GM18867 (cell line): ENCODE data around the gene SH3PXD2A.
"Not testable (repeated sequence)": the region's sequence is repeated elsewhere in the genome, so short reads cannot be mapped to it uniquely, and the experiment has no call there.

Source experiments
- ATAC-seq: cut with Tn5 transposase; IDR thresholded peaks from one replicate; pipeline ENCODE4 v1.9.1; 2021; ENCODE audit warnings: mild to moderate bottlenecking, moderate library complexity; ENCODE audit not compliant: unreplicated experiment

SH3PXD2A gene

GRCh38 chr10:103772846-103773245 lies 82.5 kb downstream of the SH3PXD2A start:
- not testable (repeated sequence) for ATAC-seq

- peak; percentile 71 for ATAC-seq
These were observed 83.1 kb downstream of the SH3PXD2A start for GRCh38 chr10:103772096-103772845.

GRCh38 chr10:103770139-103770538 lies 85.2 kb downstream of the SH3PXD2A start:
- no peak for ATAC-seq

GRCh38 chr10:103769176-103769575 lies 86.2 kb downstream of the SH3PXD2A start:
- no peak for ATAC-seq

GRCh38 chr10:103768345-103768744 lies 87.0 kb downstream of the SH3PXD2A start:
- ATAC-seq, result no peak

GRCh38 chr10:103767756-103768155 lies 87.6 kb downstream of the SH3PXD2A start:
- ATAC-seq, result no peak

DNA sequence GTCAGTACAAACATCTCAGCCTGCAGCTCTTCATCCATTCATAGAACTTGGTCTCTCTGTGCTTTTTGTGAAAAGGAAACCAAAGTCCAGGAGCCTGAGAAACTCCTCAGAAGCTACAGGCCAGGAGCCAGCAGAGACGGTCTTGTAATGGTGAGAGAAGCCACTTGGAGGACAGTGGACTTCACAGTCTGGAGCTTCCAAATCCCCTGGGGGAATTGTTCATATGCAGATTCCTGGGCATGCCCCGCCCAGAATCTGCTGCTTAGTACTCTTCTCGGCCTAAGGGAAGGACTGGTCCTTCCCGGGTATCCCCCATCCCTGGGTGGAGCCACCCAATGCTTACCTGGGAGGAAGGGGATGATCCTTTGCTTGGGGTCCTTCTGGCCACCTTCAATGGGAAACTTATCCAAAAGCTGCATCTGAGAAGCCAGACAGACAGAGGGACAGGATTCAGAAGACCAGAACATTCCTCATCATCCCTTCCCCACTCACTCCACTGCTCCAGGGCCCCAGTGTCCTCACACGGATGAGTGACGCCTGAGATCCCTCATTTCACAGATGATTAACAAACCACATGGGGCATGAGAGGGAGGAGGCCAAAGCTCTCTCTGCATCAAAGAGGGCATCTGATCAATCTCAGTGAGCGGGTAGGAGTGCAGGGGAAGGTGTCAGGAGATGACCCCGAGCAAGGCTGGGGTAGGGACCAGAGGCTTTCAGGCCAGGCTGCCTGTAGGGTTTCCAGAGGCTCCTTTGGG lies 88.4 kb downstream of the SH3PXD2A start:
- no peak for ATAC-seq

DNA sequence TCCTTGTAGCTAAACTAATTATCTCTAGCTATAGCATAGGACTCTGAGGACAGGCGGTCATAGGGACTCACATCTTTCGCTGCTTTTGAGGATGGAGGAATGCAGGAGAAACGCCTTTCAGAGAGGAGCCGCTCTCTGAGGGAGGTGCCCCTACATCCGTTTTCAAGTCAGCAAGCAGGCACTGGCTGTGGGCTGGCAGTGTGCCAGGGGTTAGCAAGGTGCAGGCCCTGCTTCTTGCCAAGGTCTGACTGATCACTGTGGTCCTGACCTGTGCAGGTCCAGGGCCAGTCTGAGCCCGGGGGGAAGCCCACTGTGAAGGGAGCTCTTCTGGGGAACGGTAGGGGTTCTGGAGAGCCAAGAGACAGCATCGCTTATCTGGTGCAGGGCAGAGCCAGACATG lies 89.4 kb downstream of the SH3PXD2A start:
- no peak for ATAC-seq

GRCh38 chr10:103765168-103765567 lies 90.2 kb downstream of the SH3PXD2A start:
- ATAC-seq, result no peak

DNA sequence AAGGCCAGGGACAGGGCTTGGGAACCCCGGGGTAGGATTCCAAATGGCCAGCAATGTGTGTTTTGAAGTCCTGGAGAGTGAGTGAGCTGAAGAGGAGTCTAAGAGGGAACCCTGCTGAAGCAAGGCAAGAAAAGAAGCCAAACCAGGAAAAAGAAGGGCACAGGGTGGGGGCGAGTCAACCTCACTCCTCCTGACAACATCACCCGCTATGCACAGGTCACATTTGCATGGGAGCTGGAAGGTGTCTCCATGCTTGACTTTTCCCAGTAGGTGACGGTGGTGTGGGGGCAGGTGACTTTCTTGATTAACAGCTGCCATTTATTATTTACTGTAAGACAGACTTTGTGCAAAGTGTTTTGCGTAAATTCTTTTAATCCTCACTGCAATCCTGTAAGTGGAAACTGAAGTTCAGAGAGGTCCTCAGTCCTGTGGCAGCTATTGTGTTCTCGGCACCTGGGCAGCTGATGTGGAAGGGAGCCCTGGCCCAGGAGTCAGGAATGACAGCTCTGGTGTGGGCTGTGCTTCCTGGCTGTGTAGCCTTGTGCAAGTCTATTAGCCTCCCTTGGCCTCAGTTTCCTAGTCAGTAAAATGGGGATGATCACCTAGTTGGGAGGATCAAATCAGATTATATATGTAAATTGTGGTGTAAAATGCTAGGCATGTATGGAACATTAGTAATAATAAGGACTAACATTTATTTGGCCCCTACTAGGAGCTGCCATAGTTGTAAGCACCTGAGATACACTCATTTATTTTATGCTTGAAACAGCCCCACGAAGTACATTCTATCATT lies 90.9 kb downstream of the SH3PXD2A start:
- no peak for ATAC-seq

- no peak for ATAC-seq
These were observed 91.8 kb downstream of the SH3PXD2A start for GRCh38 chr10:103763374-103764202.

DNA sequence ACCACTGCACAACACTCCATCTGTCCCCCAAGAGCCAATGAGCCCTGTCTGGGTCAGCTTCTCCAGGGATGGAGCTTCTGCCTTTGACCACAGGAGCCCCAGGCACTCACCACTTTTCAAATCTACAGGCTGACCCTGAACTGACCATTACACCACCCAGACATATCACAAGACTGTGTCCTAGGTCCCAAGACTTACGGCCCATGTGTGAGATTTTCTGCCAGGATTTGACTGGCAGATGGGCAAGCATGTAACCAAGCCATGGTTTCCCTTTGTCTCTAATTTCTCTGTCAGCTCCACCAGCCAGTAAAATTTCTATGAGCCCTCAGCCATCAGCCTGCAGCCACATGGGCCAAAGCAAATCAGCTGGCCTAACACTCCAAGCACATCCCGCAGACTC lies 92.5 kb downstream of the SH3PXD2A start:
- no peak for ATAC-seq

GRCh38 chr10:103762162-103762561 lies 93.2 kb downstream of the SH3PXD2A start:
- ATAC-seq, result no peak

DNA sequence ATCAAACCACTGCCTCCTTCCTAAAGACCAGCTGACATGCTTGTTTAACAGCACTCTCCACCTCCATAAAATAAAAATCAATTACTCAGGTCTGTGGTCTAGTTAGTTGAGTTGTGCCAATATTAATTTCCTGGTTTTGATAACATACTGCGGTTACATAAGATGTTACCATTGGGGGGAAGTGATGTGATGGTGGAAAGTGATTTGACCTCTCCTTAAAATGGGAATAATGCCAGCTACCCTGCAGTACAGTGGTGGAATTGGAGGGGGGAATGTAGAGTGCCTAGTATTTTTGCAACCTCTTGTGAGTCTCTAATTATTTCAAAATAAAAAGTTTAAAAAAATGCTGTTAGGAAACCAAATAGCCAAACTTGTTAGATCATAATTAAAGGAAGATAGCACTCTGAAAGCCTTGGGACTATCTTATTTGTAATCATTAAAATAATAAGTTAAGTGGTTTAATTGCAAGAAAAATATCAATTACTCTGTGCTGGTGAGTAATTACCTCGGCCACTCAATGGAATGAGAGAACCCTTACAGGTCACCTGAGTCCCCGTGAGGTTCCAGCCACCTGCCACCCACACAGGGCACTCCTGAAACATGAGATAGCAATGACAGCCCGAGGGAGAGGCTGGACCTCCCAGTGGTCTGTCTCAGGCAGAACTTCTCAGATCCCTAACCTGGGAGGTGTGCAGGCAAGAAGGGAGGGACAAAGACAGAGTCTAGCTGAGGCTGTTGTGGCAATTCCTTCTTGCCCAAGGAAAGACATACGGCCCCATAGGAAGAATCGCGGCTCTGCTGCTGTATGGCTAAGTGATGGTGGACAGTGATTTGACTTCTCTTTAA lies 94.1 kb downstream of the SH3PXD2A start:
- no peak for ATAC-seq

GRCh38 chr10:103760233-103760632 lies 95.1 kb downstream of the SH3PXD2A start:
- not testable (repeated sequence) for ATAC-seq

- ATAC-seq, result no peak
These were observed 96.1 kb downstream of the SH3PXD2A start for GRCh38 chr10:103759100-103759781.

GRCh38 chr10:103758294-103758681 lies 97.1 kb downstream of the SH3PXD2A start:
- ATAC-seq, result no peak

- ATAC-seq, result no peak
These were observed 97.7 kb downstream of the SH3PXD2A start for GRCh38 chr10:103757531-103758293.
